Activated naive CD8-positive, alpha-beta T cell treated with anti-CD3 and anti-CD28 coated beads, Interleukin-2, amount 50 U/mL, for 16 hours (primary cell): ENCODE results near the gene CYTH3.
"Not testable (repeated sequence)": the region's sequence is repeated elsewhere in the genome, so short reads cannot be mapped to it uniquely, and the experiment has no call there.

Experiments used
- DNase-seq: peaks from one replicate; pipeline ENCODE4 v3.0.0-alpha.2; 2020; ENCODE audit warnings: low read depth, low spot score

The CYTH3 gene

DNA sequence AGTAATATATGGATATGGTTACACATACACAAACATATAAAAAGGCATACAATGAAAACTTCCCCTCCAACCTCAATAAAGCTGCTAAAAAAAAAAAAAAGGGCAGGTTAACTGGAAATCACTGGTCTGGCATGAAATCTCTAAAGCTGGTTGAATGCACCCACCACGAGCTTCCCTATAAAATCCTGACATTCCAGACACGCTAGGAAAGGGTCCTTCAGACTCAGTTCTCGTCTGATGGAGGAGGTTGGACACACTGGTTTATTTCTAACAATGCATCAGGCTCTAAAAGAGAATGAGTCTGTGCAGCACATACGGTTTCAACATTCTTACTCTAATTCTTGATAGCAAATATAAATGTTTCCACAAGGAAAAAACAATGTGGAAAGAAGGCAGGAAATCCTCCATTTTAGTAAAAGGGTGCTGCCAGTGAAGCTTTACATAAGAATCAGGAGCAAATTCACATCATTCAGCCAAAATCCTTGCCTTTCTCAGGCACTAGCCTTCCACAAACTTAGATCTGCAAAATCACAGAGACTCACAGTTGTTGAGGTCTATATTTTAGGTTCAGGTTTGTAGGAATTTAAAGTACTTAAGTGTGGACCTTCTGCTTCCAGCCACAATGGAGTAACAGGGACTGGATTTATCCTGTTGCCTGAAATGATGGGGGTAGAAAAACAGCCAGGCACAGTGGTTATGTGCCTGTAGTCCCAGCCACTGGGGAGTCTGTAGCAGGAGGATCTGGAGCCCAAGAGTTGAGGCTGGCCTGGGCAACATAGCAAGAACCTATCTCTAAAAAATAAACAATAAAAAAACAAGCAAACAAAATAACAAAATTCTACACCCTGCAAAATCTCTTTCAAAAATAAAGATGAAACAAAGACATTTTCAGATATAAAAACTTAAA, 73.5 kb downstream of the CYTH3 start:
- no peak for DNase-seq

- no peak for DNase-seq
Measured at GRCh38 chr7:6197801-6198551, 74.4 kb downstream of the CYTH3 start.

- no peak for DNase-seq
Measured at GRCh38 chr7:6193709-6194108, 78.7 kb downstream of the CYTH3 start.

DNA sequence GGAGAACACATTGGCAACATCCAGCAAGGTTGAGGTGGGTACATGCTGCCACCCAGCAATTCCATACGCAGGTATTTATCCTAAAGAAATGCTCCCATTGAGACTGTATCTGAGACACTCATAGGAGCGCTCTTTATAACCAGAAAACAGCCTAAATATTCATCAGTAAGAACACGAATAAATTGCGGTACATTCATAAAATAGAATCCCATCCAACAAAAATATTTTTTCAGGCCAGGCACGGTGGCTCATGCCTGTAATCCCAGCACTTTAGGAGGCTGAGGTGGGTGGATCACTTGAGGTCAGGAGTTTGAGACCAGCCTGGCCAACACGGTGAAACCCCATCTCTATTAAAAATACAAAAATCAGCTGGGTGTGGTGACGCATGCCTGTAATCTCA, 81.9 kb downstream of the CYTH3 start:
- DNase-seq, result not testable (repeated sequence)

DNA sequence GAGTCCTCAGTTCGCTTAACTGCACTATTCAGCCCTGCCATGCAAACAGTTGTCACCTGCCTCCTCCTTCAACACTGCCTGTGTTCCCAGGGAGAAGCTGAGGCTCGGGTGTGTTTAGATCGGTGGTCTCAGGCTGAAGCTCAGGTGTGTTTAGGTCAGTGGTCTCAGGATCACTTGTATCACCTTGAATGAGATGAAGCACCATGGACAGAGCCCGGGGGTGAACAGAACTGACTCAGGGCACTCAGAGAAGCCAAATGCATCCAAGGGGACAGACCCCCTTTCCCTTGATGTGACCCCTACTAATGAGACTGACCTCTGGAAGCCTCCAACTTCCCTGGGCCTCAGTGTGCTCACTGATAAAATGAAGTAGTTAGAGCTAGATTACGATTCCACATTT, 84.0 kb downstream of the CYTH3 start:
- DNase-seq, result no peak

DNA sequence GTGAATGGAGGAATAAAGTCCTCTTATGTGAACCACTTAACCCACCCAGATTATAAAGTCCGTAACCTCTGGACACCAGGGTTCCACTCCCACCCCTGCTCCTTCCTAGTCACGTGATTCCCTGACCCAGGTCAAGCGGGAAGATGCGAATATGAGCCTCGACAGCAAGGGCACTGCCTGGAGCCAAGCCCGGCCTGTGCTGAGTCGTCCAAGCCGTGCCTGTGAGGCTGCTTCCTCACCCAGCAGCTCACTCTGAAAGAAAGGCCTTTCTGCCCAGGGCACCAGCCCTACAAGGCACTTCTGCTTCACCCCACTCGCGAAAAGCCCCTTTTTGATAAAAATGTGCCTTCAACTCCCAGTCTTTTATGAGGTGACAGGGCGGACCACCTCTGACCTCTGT, 85.8 kb downstream of the CYTH3 start:
- DNase-seq, result no peak

DNA sequence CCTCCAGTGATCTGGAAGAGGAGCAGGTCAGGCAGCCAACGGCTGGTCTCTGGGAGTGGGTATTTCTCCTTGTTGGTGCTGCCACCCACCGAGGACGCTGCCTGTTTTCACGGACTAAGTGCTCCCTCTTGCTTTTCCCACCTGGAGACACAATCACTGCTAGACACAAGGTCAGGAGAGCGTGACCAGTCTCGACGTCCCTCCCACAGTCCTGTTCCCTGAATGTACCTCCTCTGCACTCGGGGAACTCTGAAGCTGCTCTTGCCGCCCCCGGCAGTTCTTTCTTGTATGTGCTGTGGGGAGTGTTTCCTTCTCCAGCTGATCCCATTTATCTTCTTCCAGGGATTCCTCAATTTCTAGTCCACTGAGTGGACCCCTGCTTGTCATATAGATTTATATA, 89.4 kb downstream of the CYTH3 start:
- no peak for DNase-seq

GRCh38 chr7:6181136-6181535, 91.3 kb downstream of the CYTH3 start:
- DNase-seq, result no peak

GRCh38 chr7:6180344-6180725, 92.1 kb downstream of the CYTH3 start:
- DNase-seq, result no peak

- DNase-seq, result no peak
Measured at GRCh38 chr7:6179620-6180343, 92.6 kb downstream of the CYTH3 start.

DNA sequence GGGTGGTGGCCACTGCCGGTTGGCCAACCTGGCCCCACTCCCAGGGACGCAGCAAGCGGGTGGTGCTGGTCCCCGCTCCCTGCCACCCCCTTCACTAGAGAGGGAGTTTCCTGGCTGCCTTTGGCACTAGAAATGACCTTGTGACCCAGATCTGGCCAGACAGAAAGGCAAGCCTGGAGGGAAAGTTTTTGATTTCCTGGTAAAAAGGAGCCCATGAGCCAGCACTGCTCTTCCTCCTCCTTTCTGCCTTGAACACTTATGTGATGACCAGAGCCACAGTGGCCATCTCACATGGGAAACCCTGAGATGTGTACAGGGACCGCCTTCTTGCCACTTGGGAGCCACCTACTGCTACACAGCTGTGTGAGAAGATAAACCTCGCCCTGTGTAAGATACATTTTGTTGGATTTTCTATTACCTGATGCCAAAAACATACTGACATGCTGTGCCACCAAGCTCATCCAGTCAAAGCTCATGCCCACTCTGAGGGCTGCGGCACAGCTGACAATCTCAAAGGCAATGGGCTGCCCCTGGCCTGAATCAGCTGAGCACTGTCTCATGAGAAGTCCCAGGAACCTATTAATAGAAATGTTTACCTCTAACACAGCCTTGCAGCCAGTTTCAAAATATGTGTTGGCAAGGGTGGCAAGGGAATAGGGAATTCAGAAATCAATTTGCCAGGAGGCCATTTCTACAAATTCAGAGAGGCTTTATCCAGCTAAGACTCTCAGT, 94.0 kb downstream of the CYTH3 start:
- no peak for DNase-seq

DNA sequence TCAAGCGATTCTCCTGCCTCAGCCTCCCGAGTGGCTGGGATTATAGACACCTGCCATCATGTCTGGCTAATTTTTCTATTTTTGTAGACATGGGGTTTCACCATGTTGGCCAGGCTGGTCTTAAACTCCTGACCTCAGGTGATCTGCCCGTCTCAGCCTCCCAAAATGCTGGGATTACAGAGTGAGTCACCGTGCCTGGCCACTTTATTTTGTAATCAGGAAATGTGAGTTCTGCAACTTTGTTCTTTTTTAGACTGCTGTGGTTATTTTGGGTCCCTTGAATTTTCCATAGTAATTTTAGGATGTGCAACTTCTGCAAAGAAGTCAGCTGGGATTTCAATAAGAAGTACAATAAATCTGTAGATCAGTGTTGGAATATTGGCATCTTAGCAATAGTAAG, 96.8 kb downstream of the CYTH3 start:
- no peak for DNase-seq

DNA sequence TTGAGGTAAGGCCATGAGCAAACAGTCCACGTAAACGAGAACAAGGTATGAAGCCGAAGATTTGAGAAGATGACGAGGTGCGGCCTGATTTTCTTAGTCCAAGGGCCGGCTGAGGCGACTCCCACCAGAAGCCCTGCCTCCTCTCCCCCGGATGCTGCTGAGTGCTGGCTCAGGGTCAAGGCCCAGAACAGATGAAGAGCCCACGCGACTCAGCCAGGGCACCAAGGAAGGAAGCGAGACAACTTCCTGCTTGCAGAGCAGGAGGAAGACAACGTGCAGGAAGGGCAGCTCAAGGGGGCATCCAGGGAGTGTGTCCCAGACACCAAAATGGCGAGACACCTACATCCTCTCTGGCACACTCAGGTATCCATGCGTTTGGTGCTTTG, 99.5 kb downstream of the CYTH3 start:
- DNase-seq, result no peak

GRCh38 chr7:6172224-6172909, 100.1 kb downstream of the CYTH3 start:
- DNase-seq, result no peak

GRCh38 chr7:6171532-6172223, 100.7 kb downstream of the CYTH3 start:
- no peak for DNase-seq

- DNase-seq, result no peak
Measured at GRCh38 chr7:6170571-6171531, 101.6 kb downstream of the CYTH3 start.

- no peak for DNase-seq
Measured at GRCh38 chr7:6169805-6170520, 102.5 kb downstream of the CYTH3 start.

GRCh38 chr7:6168477-6168868, 104.0 kb downstream of the CYTH3 start:
- no peak for DNase-seq
